ENCODE results near the gene PARN. TPM values are rescaled to one million over a fixed set of nuclear protein-coding genes. Genes with fewer than 3 reads are reported as not detected.

PARN gene
- total and polyA plus RNA-seq, 2 of the 8 experiments (the other 6 are each of a cell fraction or from before 2014, with no cell fraction given): 24.5 to 44.6 TPM

- Histone ChIP-seq H2BK15ac (ENCODE audit: low read length) (0 out of 2 replicates have a peak overlapping the region, but pooled peaks have one; percentile 16), H4K20me1 (replicated peaks in 1 of 2; ENCODE audit: control insufficient read depth in 1 of 2, insufficient read depth in 2 of 2, low read length in 2 of 2) (no peaks in the 10 kb centered on the region), H3K23me2 (ENCODE audit: low read depth, low read length) (no peaks in the 10 kb centered on the region), H4K91ac (replicated peaks; ENCODE audit: insufficient read length, low read length) (peak overlapping the region; percentile 39), H3K9me3 (ENCODE audit: insufficient read depth in 2 of 2, low read depth in 1 of 2, low read length in 1 of 2) (no peaks in the 10 kb centered on the region), H2BK5ac (ENCODE audit: low read depth, low read length) (no peak overlapping the region), H3K79me1 (ENCODE audit: low read depth, low read length) (no peaks in the 10 kb centered on the region), H4K5ac (ENCODE audit: insufficient read length, low read depth, low read length) (no peak overlapping the region), H3K27me3 (replicated peaks in 1 of 4; ENCODE audit: control insufficient read depth in 3 of 4, extremely low read depth in 1 of 4, insufficient read depth in 3 of 4, low read length in 3 of 4) (no peaks in the 10 kb centered on the region), H3K4me3 (ENCODE audit: extremely low read depth in 1 of 4, insufficient read depth in 2 of 4, low read depth in 3 of 4, low read length in 4 of 4) (no peak overlapping the region), H3K4me2 (ENCODE audit: insufficient read depth in 1 of 2, low read depth in 2 of 2, low read length in 2 of 2) (no peak overlapping the region), H3K79me2 (ENCODE audit: control insufficient read depth in 1 of 2, insufficient read depth in 2 of 2, low read length in 2 of 2) (no peaks in the 10 kb centered on the region), H2AK5ac (ENCODE audit: low read depth, low read length) (no peak overlapping the region), H3K56ac (replicated peaks; ENCODE audit: insufficient read length, low read depth, low read length) (no peak overlapping the region), H3K23ac (ENCODE audit: insufficient read length) (no peak overlapping the region), H3K4me1 (replicated peaks in 1 of 4; ENCODE audit: control insufficient read depth in 3 of 4, insufficient read depth in 4 of 4, low read length in 3 of 4) (peaks cover 1 to 20% (median 14%) of the 10 kb centered on the region in 4 experiments; a peak in 6 of 7 replicates), H2BK20ac (ENCODE audit: low read length) (no peak overlapping the region), H2AFZ (ENCODE audit: low read length) (no peak overlapping the region), H3K27ac (ENCODE audit: low read depth, low read length) (no peak overlapping the region), H4K8ac (ENCODE audit: extremely low read depth, insufficient read depth, low read length) (no peak overlapping the region), H3K4ac (replicated peaks; ENCODE audit: insufficient read length, low read depth, low read length) (peak overlapping the region; percentile 35), H3K18ac (ENCODE audit: extremely low read depth, low read length) (no peak overlapping the region), H2BK12ac (ENCODE audit: low read depth, low read length) (no peak overlapping the region), H2BK120ac (replicated peaks; ENCODE audit: low read depth, low read length) (no peak overlapping the region), H3K14ac (ENCODE audit: insufficient read length) (no peak overlapping the region), H3K36me3 (ENCODE audit: control insufficient read depth in 2 of 4, insufficient read depth in 4 of 4, low read length in 3 of 4) (peaks cover 0 to 5% (median 2%) of the 10 kb centered on the region in 4 experiments; a peak in 3 of 8 replicates), H3K9ac (replicated peaks in 1 of 4; ENCODE audit: extremely low read depth in 1 of 4, low read depth in 3 of 4, low read length in 3 of 4) (no peak overlapping the region)
- ChIA-PET CTCF (ENCODE audit: partially characterized antibody) (interaction anchor here (1.2 to 4.3 kb wide), 7 partner anchors 12 to 176 kb away, joined by 3 to 28 read pairs (median 4); no protein-coding TSS in a partner anchor), POLR2A (ENCODE audit: partially characterized antibody) (interaction anchor here (3.1 kb wide), 1 partner anchor 16 kb away, joined by 10 read pairs; no protein-coding TSS in a partner anchor)
- DNase-seq (ENCODE audit: low read depth in 1 of 2, low spot score in 2 of 2) (no peak), FAIRE-seq (peak; percentile 100)
- TF ChIP-seq MAFK (IDR thresholded peaks at IDR 0.05; ENCODE audit: low read depth, low read length) (peak; percentile 80), RFX5 (IDR thresholded peaks at IDR 0.05; ENCODE audit: borderline replicate concordance, low read depth, low read length) (no peak), EGR1 (IDR thresholded peaks at IDR 0.05; ENCODE audit: borderline replicate concordance, low read depth, low read length) (no peak), BACH1 (IDR thresholded peaks at IDR 0.05; ENCODE audit: low read length) (peak; percentile 92), RBBP5 (IDR thresholded peaks at IDR 0.05; ENCODE audit: borderline replicate concordance, low read depth, low read length) (no peak)
- 82% methylated on average over 20 of the region's 20 CpGs; no CpG with 5 or more reads in 1 of the 2 experiments for WGBS, 2 experiments (ENCODE audit: extremely low coverage in 1 of 2, insufficient coverage in 1 of 2, insufficient read length in 1 of 2, insufficient replicate concordance in 2 of 2, low coverage in 1 of 2, low lambda C conversion rate in 2 of 2, missing lambda C conversion rate in 1 of 2)
Observed at GRCh38 chr16:14486520-14487303, 143.3 kb downstream of the PARN start.
